Mesothelial cell of epicardium (in vitro differentiated cells): ENCODE data around the gene PRKG2. TPM values are rescaled to one million over a fixed set of nuclear protein-coding genes. Genes with fewer than 3 reads are reported as not detected.

Experiments
- DNase-seq, 2 experiments: peaks; one replicate each; pipeline ENCODE4 v3.0.0; 2021; ENCODE audit warnings: low spot score in 2 of 2; ENCODE audit not compliant: unreplicated experiment in 2 of 2
- H3K27ac Mint-ChIP-seq: 2 replicates; pipeline ENCODE4 v1.8.0; 2021; ENCODE audit warnings: mixed read lengths
- H3K27me3 Mint-ChIP-seq: 2 replicates; pipeline ENCODE4 v1.8.0; 2021; ENCODE audit warnings: low read depth, mixed read lengths
- H3K36me3 Mint-ChIP-seq: 2 replicates; pipeline ENCODE4 v1.8.0; 2021; ENCODE audit warnings: mixed read lengths
- H3K4me1 Mint-ChIP-seq: 2 replicates; pipeline ENCODE4 v1.8.0; 2021; ENCODE audit warnings: mixed read lengths
- H3K4me3 Mint-ChIP-seq: 2 replicates; pipeline ENCODE4 v1.8.0; 2021; ENCODE audit warnings: mild to moderate bottlenecking, moderate library complexity, mixed read lengths
- H3K9me3 Mint-ChIP-seq: 2 replicates; pipeline ENCODE4 v1.8.0; 2021; ENCODE audit warnings: mixed read lengths
- total RNA-seq: library from RNA; stranded (reverse); gene quantifications from 3 replicates; pipeline ENCODE4 v1.2.1, GENCODE V29; 2021
- TF ChIP-seq, protein P1 (sequence below): fragments of 200-600 bp; sonication (generic); IDR thresholded peaks from one replicate; pipeline ENCODE4 v1.5.0; 2021; ENCODE audit warnings: antibody characterized with exemption; ENCODE audit not compliant: unreplicated experiment

PRKG2 gene
- total RNA-seq, 1 donor from 2014 or later: 0.83 TPM

- H3K27ac Mint-ChIP-seq: no peak overlapping the region
- H3K9me3 Mint-ChIP-seq: peaks cover 6% of the 10 kb centered on the region
- H3K36me3 Mint-ChIP-seq: no peaks in the 10 kb centered on the region
- TF ChIP-seq, protein P1, sequence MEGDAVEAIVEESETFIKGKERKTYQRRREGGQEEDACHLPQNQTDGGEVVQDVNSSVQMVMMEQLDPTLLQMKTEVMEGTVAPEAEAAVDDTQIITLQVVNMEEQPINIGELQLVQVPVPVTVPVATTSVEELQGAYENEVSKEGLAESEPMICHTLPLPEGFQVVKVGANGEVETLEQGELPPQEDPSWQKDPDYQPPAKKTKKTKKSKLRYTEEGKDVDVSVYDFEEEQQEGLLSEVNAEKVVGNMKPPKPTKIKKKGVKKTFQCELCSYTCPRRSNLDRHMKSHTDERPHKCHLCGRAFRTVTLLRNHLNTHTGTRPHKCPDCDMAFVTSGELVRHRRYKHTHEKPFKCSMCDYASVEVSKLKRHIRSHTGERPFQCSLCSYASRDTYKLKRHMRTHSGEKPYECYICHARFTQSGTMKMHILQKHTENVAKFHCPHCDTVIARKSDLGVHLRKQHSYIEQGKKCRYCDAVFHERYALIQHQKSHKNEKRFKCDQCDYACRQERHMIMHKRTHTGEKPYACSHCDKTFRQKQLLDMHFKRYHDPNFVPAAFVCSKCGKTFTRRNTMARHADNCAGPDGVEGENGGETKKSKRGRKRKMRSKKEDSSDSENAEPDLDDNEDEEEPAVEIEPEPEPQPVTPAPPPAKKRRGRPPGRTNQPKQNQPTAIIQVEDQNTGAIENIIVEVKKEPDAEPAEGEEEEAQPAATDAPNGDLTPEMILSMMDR: no peak
- H3K4me1 Mint-ChIP-seq: no peaks in the 10 kb centered on the region
- H3K27me3 Mint-ChIP-seq: no peaks in the 10 kb centered on the region
- no peak for DNase-seq
- H3K4me3 Mint-ChIP-seq: no peak overlapping the region
These were observed 121.2 kb downstream of the PRKG2 start for GRCh38 chr4:81093720-81094401.

GRCh38 chr4:81085979-81086378 is 129.0 kb downstream of the PRKG2 start:
- no peak overlapping the region for H3K4me3 Mint-ChIP-seq
- no peak for DNase-seq
- TF ChIP-seq, protein P1: no peak
- no peak overlapping the region for H3K27ac Mint-ChIP-seq
- H3K4me1 Mint-ChIP-seq: no peaks in the 10 kb centered on the region
- no peaks in the 10 kb centered on the region for H3K36me3 Mint-ChIP-seq
- H3K27me3 Mint-ChIP-seq: no peaks in the 10 kb centered on the region
- H3K9me3 Mint-ChIP-seq: peaks cover 7% of the 10 kb centered on the region

DNA sequence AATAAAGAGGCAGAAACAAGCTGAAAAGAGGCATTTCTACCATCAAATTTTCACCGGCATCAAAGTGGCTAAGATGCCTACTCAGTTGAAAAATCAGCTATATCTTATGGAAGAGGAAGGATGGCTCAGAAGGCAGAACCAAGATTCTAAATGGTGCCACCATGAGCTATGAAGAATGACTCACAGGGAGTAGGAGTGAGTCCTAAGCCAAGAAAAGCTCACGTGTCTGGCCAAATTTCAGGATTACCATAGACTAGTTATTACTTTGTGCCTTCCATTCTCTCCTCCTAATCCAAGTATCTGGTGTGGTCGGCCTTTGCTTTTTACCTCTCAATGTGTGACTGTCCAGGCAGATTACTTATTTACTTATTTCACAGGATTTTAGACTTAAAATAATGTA is 129.7 kb downstream of the PRKG2 start:
- Mint-ChIP-seq H3K27ac (no peak overlapping the region), H3K4me3 (no peak overlapping the region), H3K4me1 (no peaks in the 10 kb centered on the region), H3K27me3 (peaks cover 4% of the 10 kb centered on the region), H3K9me3 (peaks cover 13% of the 10 kb centered on the region), H3K36me3 (no peaks in the 10 kb centered on the region)
- TF ChIP-seq, protein P1: no peak
- DNase-seq: no peak

GRCh38 chr4:81084634-81085033 is 130.4 kb downstream of the PRKG2 start:
- TF ChIP-seq, protein P1: no peak
- Mint-ChIP-seq H3K4me3 (no peak overlapping the region), H3K9me3 (peaks cover 20% of the 10 kb centered on the region), H3K27ac (no peak overlapping the region), H3K36me3 (no peaks in the 10 kb centered on the region), H3K4me1 (no peaks in the 10 kb centered on the region), H3K27me3 (peaks cover 4% of the 10 kb centered on the region)
- DNase-seq: no peak

DNA sequence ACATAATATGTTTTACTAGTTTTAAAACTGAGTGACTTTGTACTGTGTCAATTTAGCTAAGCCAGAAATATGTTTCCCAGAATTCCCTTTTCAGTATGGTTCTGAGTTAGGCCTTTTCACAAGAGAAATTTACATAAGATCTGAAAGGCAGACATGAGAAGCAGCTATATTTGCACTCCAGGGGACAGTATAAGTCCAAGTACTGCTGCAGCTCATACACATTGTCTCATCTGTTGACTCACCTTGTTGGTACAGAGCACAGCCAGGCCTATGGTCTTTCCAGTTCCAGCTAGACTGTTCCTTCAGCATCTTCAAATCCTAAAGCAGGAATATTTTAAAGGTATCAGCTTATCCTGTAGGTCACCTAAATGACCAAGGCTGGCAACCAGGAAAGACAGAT is 131.0 kb downstream of the PRKG2 start:
- H3K36me3 Mint-ChIP-seq: no peaks in the 10 kb centered on the region
- peaks cover 4% of the 10 kb centered on the region for H3K27me3 Mint-ChIP-seq
- peaks cover 20% of the 10 kb centered on the region for H3K9me3 Mint-ChIP-seq
- TF ChIP-seq, protein P1: no peak
- no peak for DNase-seq
- H3K27ac Mint-ChIP-seq: no peak overlapping the region
- no peaks in the 10 kb centered on the region for H3K4me1 Mint-ChIP-seq
- H3K4me3 Mint-ChIP-seq: no peak overlapping the region
